GM19467 (cell line): ENCODE data around the gene SYNM.
"Not testable (repeated sequence)": the region's sequence is repeated elsewhere in the genome, so short reads cannot be mapped to it uniquely, and the experiment has no call there.

Experiments used
- ATAC-seq: cut with Tn5 transposase; IDR thresholded peaks from one replicate; pipeline ENCODE4 v1.9.1; 2021; ENCODE audit warnings: mild to moderate bottlenecking, moderate library complexity; ENCODE audit not compliant: unreplicated experiment

Gene SYNM

GRCh38 chr15:99105514-99106341 is 848 bp downstream of the SYNM start:
- ATAC-seq: peak; percentile 45

- ATAC-seq: no peak
These were observed 1.7 kb downstream of the SYNM start for GRCh38 chr15:99106417-99107220.

- ATAC-seq: no peak
These were observed 4.1 kb downstream of the SYNM start for GRCh38 chr15:99108993-99109392.

GRCh38 chr15:99109555-99110021 is 4.7 kb downstream of the SYNM start:
- no peak for ATAC-seq

GRCh38 chr15:99110093-99110492 is 5.2 kb downstream of the SYNM start:
- no peak for ATAC-seq

- no peak for ATAC-seq
These were observed 5.9 kb downstream of the SYNM start for GRCh38 chr15:99110581-99111320.

- ATAC-seq: not testable (repeated sequence)
These were observed 6.8 kb downstream of the SYNM start for GRCh38 chr15:99111641-99112040.

GRCh38 chr15:99113547-99114271 is 8.8 kb downstream of the SYNM start:
- no peak for ATAC-seq

GRCh38 chr15:99114511-99115299 is 9.8 kb downstream of the SYNM start:
- ATAC-seq: no peak

GRCh38 chr15:99115300-99116215 is 10.7 kb downstream of the SYNM start:
- ATAC-seq: no peak

GRCh38 chr15:99117111-99117510 is 12.2 kb downstream of the SYNM start:
- ATAC-seq: no peak

GRCh38 chr15:99117563-99118257 is 12.8 kb downstream of the SYNM start:
- ATAC-seq: no peak

- ATAC-seq: no peak
These were observed 13.4 kb downstream of the SYNM start for GRCh38 chr15:99118258-99118632.

- ATAC-seq: no peak
These were observed 14.1 kb downstream of the SYNM start for GRCh38 chr15:99118801-99119546.

GRCh38 chr15:99120050-99120777 is 15.3 kb downstream of the SYNM start:
- no peak for ATAC-seq

GRCh38 chr15:99121207-99121606 is 16.3 kb downstream of the SYNM start:
- no peak for ATAC-seq
